Endothelial cell (in vitro differentiated cells): ENCODE data around the gene SLC7A7. TPM values are rescaled to one million over a fixed set of nuclear protein-coding genes. Genes with fewer than 3 reads are reported as not detected.
"Not testable (repeated sequence)": the region's sequence is repeated elsewhere in the genome, so short reads cannot be mapped to it uniquely, and the experiment has no call there.

Experiments used
- DNase-seq: peaks from one replicate; pipeline ENCODE4 v3.0.0; 2021; ENCODE audit warnings: low spot score
- H3K27ac Mint-ChIP-seq: one replicate; pipeline ENCODE4 v1.8.0; 2021; ENCODE audit warnings: mixed read lengths, inconsistent platforms; ENCODE audit not compliant: unreplicated experiment
- H3K27me3 Mint-ChIP-seq: one replicate; pipeline ENCODE4 v1.8.0; 2021; ENCODE audit warnings: mild to moderate bottlenecking, moderate library complexity, mixed read lengths, inconsistent platforms; ENCODE audit not compliant: unreplicated experiment
- H3K36me3 Mint-ChIP-seq: one replicate; pipeline ENCODE4 v1.8.0; 2021; ENCODE audit warnings: mild to moderate bottlenecking, low read depth, mixed read lengths, inconsistent platforms; ENCODE audit not compliant: unreplicated experiment
- H3K4me1 Mint-ChIP-seq: one replicate; pipeline ENCODE4 v1.8.0; 2021; ENCODE audit warnings: mild to moderate bottlenecking, mixed read lengths, inconsistent platforms; ENCODE audit not compliant: unreplicated experiment
- H3K4me3 Mint-ChIP-seq: one replicate; pipeline ENCODE4 v1.8.0; 2021; ENCODE audit warnings: mild to moderate bottlenecking, mixed read lengths, inconsistent platforms; ENCODE audit not compliant: unreplicated experiment
- H3K9me3 Mint-ChIP-seq: one replicate; pipeline ENCODE4 v1.8.0; 2021; ENCODE audit warnings: mixed read lengths, inconsistent platforms; ENCODE audit not compliant: unreplicated experiment
- CTCF ChIP-seq: fragments of 200-600 bp; sonication (generic); IDR thresholded peaks from one replicate; pipeline ENCODE4 v1.5.0; 2021; ENCODE audit warnings: antibody characterized with exemption; ENCODE audit not compliant: unreplicated experiment
- total RNA-seq: library from RNA; stranded (reverse); fragmentation: NEBNext Ultra II Directional; extraction: Animal tissue kit (Norgen Biotek cat#: 25700); gene quantifications from one replicate; pipeline ENCODE4 v1.2.1, GENCODE V29; 2021; ENCODE audit not compliant: unreplicated experiment

The SLC7A7 gene
- total RNA-seq, 1 donor from 2014 or later: 15.0 TPM

- Mint-ChIP-seq H3K9me3 (no peaks in the 10 kb centered on the region), H3K4me1 (peaks cover 33% of the 10 kb centered on the region), H3K36me3 (no peaks in the 10 kb centered on the region), H3K27me3 (peaks cover 3% of the 10 kb centered on the region), H3K27ac (peak overlapping the region; percentile 22), H3K4me3 (no peak overlapping the region)
- no peak for DNase-seq
- TF ChIP-seq CTCF: no peak
Measured at GRCh38 chr14:22780105-22780679, 35.0 kb downstream of the SLC7A7 start.

DNA sequence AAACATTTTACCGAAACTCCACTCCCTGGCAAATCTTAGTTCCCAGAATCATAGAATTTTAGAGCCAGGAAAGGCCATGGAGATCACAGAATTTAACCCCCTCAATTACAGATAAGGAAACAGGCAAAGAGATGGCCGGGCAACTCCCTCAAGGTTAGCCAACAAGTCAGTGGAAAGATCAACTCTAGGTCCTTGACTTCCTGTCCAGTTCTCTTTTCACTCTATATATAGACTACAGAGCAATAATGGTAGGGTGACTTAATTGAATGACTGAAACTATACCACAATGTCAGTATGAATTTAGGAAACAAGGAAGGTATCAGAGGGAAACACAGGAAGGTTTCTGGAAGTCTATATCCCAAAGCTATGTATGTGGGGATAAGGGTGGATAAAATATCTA is 37.2 kb downstream of the SLC7A7 start:
- Mint-ChIP-seq H3K27me3 (peaks cover 3% of the 10 kb centered on the region), H3K36me3 (peaks cover 8% of the 10 kb centered on the region), H3K9me3 (no peaks in the 10 kb centered on the region), H3K4me1 (peaks cover 24% of the 10 kb centered on the region), H3K4me3 (no peak overlapping the region), H3K27ac (peak overlapping the region; percentile 61)
- no peak for DNase-seq
- TF ChIP-seq CTCF: no peak

DNA sequence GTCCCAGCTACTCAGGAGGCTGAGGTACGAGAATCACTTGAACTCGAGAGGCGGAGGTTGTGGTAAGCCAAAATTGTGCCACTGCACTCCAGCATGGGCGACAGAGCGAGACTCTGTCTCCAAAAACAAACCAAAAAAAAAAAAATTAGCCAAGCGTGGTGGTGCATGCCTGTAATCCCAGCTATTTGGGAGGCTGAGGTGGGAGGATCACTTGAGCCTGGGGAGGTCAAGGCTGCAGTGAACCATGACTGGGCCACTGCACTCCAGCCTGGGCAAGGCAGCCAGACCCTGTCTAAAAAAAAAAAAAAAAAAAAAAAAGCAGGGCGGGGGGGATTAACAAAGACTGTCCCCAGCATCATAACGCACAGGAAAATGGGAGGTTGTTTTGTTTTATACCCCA is 38.4 kb downstream of the SLC7A7 start:
- not testable (repeated sequence) for DNase-seq, H3K9me3 Mint-ChIP-seq, H3K36me3 Mint-ChIP-seq, H3K27ac Mint-ChIP-seq, H3K4me3 Mint-ChIP-seq, H3K27me3 Mint-ChIP-seq
- H3K4me1 Mint-ChIP-seq: peaks cover 24% of the 10 kb centered on the region

GRCh38 chr14:22776215-22776614 is 39.0 kb downstream of the SLC7A7 start:
- Mint-ChIP-seq H3K4me3 (no peak overlapping the region), H3K36me3 (peaks cover 16% of the 10 kb centered on the region), H3K9me3 (no peaks in the 10 kb centered on the region), H3K4me1 (peaks cover 19% of the 10 kb centered on the region), H3K27me3 (peaks cover 3% of the 10 kb centered on the region), H3K27ac (no peak overlapping the region)
- TF ChIP-seq CTCF: no peak
- DNase-seq: no peak

GRCh38 chr14:22774011-22774706 is 41.1 kb downstream of the SLC7A7 start:
- Mint-ChIP-seq H3K27ac (no peak overlapping the region), H3K4me1 (peaks cover 5% of the 10 kb centered on the region), H3K9me3 (no peaks in the 10 kb centered on the region), H3K27me3 (peaks cover 3% of the 10 kb centered on the region), H3K36me3 (peaks cover 36% of the 10 kb centered on the region), H3K4me3 (peak overlapping the region; percentile 12)
- no peak for TF ChIP-seq CTCF
- no peak for DNase-seq
